HCT116 (cell line): ENCODE measurements around the gene KANSL1. TPM values are rescaled to one million over a fixed set of nuclear protein-coding genes. Genes with fewer than 3 reads are reported as not detected.
"Not testable (repeated sequence)": the region's sequence is repeated elsewhere in the genome, so short reads cannot be mapped to it uniquely, and the experiment has no call there.

Source experiments
- ATAC-seq: fragments of 200-7000 bp; cut with Tn5 transposase; 2 replicates; pipeline ENCODE4 v1.9.1; 2020; ENCODE audit warnings: mild to moderate bottlenecking, moderate library complexity
- BruUV-seq: library from RNA; stranded (reverse); fragments of 400-500 nt; replicated peaks from 2 replicates; lab custom pipeline; 2021; lab: Mats Ljungman, UMichigan
- CTCF ChIA-PET: fragments of 300-600 bp; sonication (Branson Sonifier 250); formaldehyde crosslinking; loops from one replicate; lab custom pipeline; 2021; ENCODE audit warnings: antibody characterized with exemption; lab: Charles Lee
- POLR2A ChIA-PET: fragments of 300-600, 350-600 bp; sonication (Branson Sonifier 250); formaldehyde crosslinking; loops from one replicate; lab custom pipeline; 2021; ENCODE audit warnings: antibody characterized with exemption; lab: Charles Lee
- RAD21 ChIA-PET, 2 experiments: fragments of 300-600 bp; sonication (Branson Sonifier 250); formaldehyde crosslinking; loops; one replicate each; lab custom pipeline; 2023; ENCODE audit warnings: low total read pairs in 2 of 2; ENCODE audit not compliant: uncharacterized antibody in 2 of 2, unreplicated experiment in 2 of 2, low non-redundant PET in 1 of 2; lab: Charles Lee
- DNase-seq: peaks from one replicate; pipeline ENCODE4 v3.0.0-alpha.2; 2010; ENCODE audit warnings: low read depth, low spot score
- H2AFZ ChIP-seq: fragments of 200-600 bp; shearing (Covaris generic), sonication (generic); 2 replicates; pipeline ENCODE4 v1.6.1; 2017; ENCODE audit warnings: low read depth, mixed run types, mixed read lengths, antibody characterized with exemption, low read length; ENCODE audit not compliant: poor library complexity, severe bottlenecking
- H3K27ac ChIP-seq: 2 replicates; pipeline ENCODE4 v1.5.1; 2012; ENCODE audit warnings: low read depth, low read length
- H3K27me3 ChIP-seq: fragments of 200-600 bp; sonication (generic); 2 replicates; pipeline ENCODE4 v1.6.1; 2016; ENCODE audit warnings: mixed run types, low read length, mixed read lengths; ENCODE audit not compliant: insufficient read depth
- H3K36me3 ChIP-seq, 2 experiments: fragments of 200-500 bp in 1 of 2; fragments of 200-600 bp in 1 of 2; sonication (Bioruptor generic) in 1 of 2; sonication (generic) in 1 of 2; 2 replicates each; pipeline versions ENCODE4 v1.5.1 to v1.6.1; 2014 to 2016; ENCODE audit warnings: low read length in 2 of 2, inconsistent platforms in 1 of 2, mixed read lengths in 1 of 2, mixed run types in 1 of 2; ENCODE audit not compliant: insufficient read depth in 2 of 2, control insufficient read depth in 1 of 2
- H3K4me1 ChIP-seq, 2 experiments: fragments of 200-600 bp in 1 of 2; sonication (generic) in 1 of 2; 2 replicates each; pipeline versions ENCODE4 v1.5.1 to v1.6.1; 2012 to 2017; ENCODE audit warnings: low read length in 2 of 2, inconsistent platforms in 1 of 2, mild to moderate bottlenecking in 1 of 2, mixed read lengths in 1 of 2, mixed run types in 1 of 2, moderate library complexity in 1 of 2; ENCODE audit not compliant: insufficient read depth in 2 of 2, control insufficient read depth in 1 of 2
- H3K4me2 ChIP-seq: fragments of 200-600 bp; sonication (generic); 2 replicates; pipeline ENCODE4 v1.6.1; 2017; ENCODE audit warnings: mixed run types, low read length, mixed read lengths
- H3K4me3 ChIP-seq, 2 experiments: fragments of 200-600 bp in 1 of 2; sonication (generic) in 1 of 2; replicated peaks in 1 of 2; 2 replicates each; pipeline ENCODE4 v1.5.1; 2011 to 2016; ENCODE audit warnings: low read length in 2 of 2, control low read depth in 1 of 2, low read depth in 1 of 2, mild to moderate bottlenecking in 1 of 2, mixed read lengths in 1 of 2, mixed run types in 1 of 2
- H3K79me2 ChIP-seq: fragments of 200-600 bp; sonication (generic); 2 replicates; pipeline ENCODE4 v1.6.1; 2017; ENCODE audit warnings: mild to moderate bottlenecking, mixed run types, low read length, moderate library complexity, mixed read lengths; ENCODE audit not compliant: insufficient read depth
- H3K9ac ChIP-seq: fragments of 200-600 bp; sonication (generic); 2 replicates; pipeline ENCODE4 v1.6.1; 2016; ENCODE audit warnings: low read length, mixed read lengths
- H3K9me2 ChIP-seq: fragments of 200-600 bp; sonication (generic), shearing (Covaris generic); 2 replicates; pipeline ENCODE4 v1.6.1; 2017; ENCODE audit warnings: mixed run types, mild to moderate bottlenecking, moderate library complexity; ENCODE audit not compliant: insufficient read depth
- H3K9me3 ChIP-seq, 2 experiments: fragments of 200-500 bp in 1 of 2; fragments of 200-600 bp in 1 of 2; sonication (Bioruptor generic) in 1 of 2; sonication (generic) in 1 of 2; 2 replicates each; pipeline ENCODE4 v1.6.1; 2014 to 2017; ENCODE audit warnings: low read length in 2 of 2, mixed read lengths in 2 of 2, inconsistent platforms in 1 of 2, low read depth in 1 of 2, mild to moderate bottlenecking in 1 of 2, mixed run types in 1 of 2, moderate library complexity in 1 of 2; ENCODE audit not compliant: control insufficient read depth in 1 of 2, insufficient read depth in 1 of 2
- H4K20me1 ChIP-seq: fragments of 200-600 bp; sonication (generic), shearing (Covaris generic); 2 replicates; pipeline ENCODE4 v1.6.1; 2017; ENCODE audit warnings: mixed run types, mild to moderate bottlenecking, moderate library complexity; ENCODE audit not compliant: insufficient read depth
- ATF3 ChIP-seq: IDR thresholded peaks from 2 replicates; pipeline ENCODE4 v1.6.1; 2012
- CEBPB ChIP-seq: IDR thresholded peaks from 2 replicates; pipeline ENCODE4 v1.6.1; 2012; ENCODE audit warnings: low read depth
- JUND ChIP-seq: IDR thresholded peaks from 2 replicates; pipeline ENCODE4 v1.6.1; 2012
- POLR2AphosphoS5 ChIP-seq: IDR thresholded peaks from 2 replicates; pipeline ENCODE4 v1.6.1; 2011; ENCODE audit warnings: mild to moderate bottlenecking, low read depth, low read length, moderate library complexity
- SRF ChIP-seq: IDR thresholded peaks from 2 replicates; pipeline ENCODE4 v1.6.1; 2012; ENCODE audit warnings: low read depth
- YY1 ChIP-seq: IDR thresholded peaks from 2 replicates; pipeline ENCODE4 v1.6.1; 2011; ENCODE audit warnings: low read length, low read depth, moderate library complexity, mild to moderate bottlenecking; ENCODE audit not compliant: insufficient replicate concordance; ENCODE audit errors: extremely low read depth
- ZBTB33 ChIP-seq: IDR thresholded peaks from 2 replicates; pipeline ENCODE4 v1.6.1; 2011; ENCODE audit warnings: mild to moderate bottlenecking, low read length, moderate library complexity; ENCODE audit not compliant: insufficient replicate concordance; ENCODE audit errors: extremely low read depth
- intact Hi-C: fragments of 100-400 bp; cut with micrococcal nuclease; formaldehyde crosslinking; loops from 2 replicates; pipeline ENCODE4 v1.10.0; 2022
- total RNA-seq: library from RNA; stranded (reverse); gene quantifications from one replicate; pipeline ENCODE4 v1.2.1, GENCODE V29; 2021; ENCODE audit not compliant: unreplicated experiment

KANSL1 gene
- total RNA-seq, 1 experiment from 2014 or later = 77.5 TPM

- POLR2A ChIA-PET = no interaction called here
- CTCF ChIA-PET = no interaction called here
- Histone ChIP-seq H3K27ac (no peak overlapping the region), H3K36me3 (peaks cover 9 to 17% of the 10 kb centered on the region in 2 experiments; a peak in 3 of 4 replicates), H3K9me2 (no peaks in the 10 kb centered on the region), H3K4me3 (no peak overlapping the region), H3K27me3 (no peaks in the 10 kb centered on the region), H3K4me1 (no peaks in the 10 kb centered on the region), H3K4me2 (no peak overlapping the region), H3K9ac (no peak overlapping the region), H3K9me3 (no peaks in the 10 kb centered on the region), H4K20me1 (no peaks in the 10 kb centered on the region), H3K79me2 (no peaks in the 10 kb centered on the region), H2AFZ (no peak overlapping the region)
- intact Hi-C loops = no loop called here
- ATAC-seq (no peak), DNase-seq (no peak)
- TF ChIP-seq SRF (no peak), ZBTB33 (no peak), YY1 (no peak), POLR2AphosphoS5 (no peak), JUND (no peak), CEBPB (no peak), ATF3 (no peak)
- no TSS peak for BruUV-seq
- RAD21 ChIA-PET = no interaction called here
Measured at GRCh38 chr17:46023783-46024388, 169.3 kb downstream of the KANSL1 start.

GRCh38 chr17:46023366-46023765 lies 169.9 kb downstream of the KANSL1 start:
- H4K20me1 ChIP-seq, H3K4me3 ChIP-seq, ATAC-seq, CTCF ChIA-PET, intact Hi-C loops, H3K4me2 ChIP-seq, H3K9me3 ChIP-seq, H3K4me1 ChIP-seq, H3K79me2 ChIP-seq, DNase-seq, RAD21 ChIA-PET, H2AFZ ChIP-seq, H3K27ac ChIP-seq, BruUV-seq, POLR2A ChIA-PET, H3K9me2 ChIP-seq, H3K27me3 ChIP-seq, H3K9ac ChIP-seq: not testable (repeated sequence)
- peaks cover 9 to 15% of the 10 kb centered on the region in 2 experiments; a peak in 3 of 4 replicates for H3K36me3 ChIP-seq
